GM12878 (cell line): ENCODE measurements around the gene PPP1CA.

Experiments
- CTCF ChIP-seq, 3 experiments: IDR thresholded peaks in 2 of 3; conservative IDR thresholded peaks in 1 of 3; 2 replicates each; pipeline ENCODE4 v1.5.1; 2011; ENCODE audit warnings: low read depth in 3 of 3, low read length in 3 of 3, mild to moderate bottlenecking in 3 of 3, control low read depth in 2 of 3, moderate library complexity in 2 of 3, inconsistent platforms in 1 of 3, mixed read lengths in 1 of 3; ENCODE audit not compliant: control insufficient read depth in 2 of 3, insufficient read depth in 1 of 3; ENCODE audit errors: extremely low read depth in 1 of 3
- HCFC1 ChIP-seq: fragments of 150-350 bp; IDR thresholded peaks from 2 replicates; pipeline ENCODE4 v1.6.1; 2014; ENCODE audit warnings: low read length
- PRDM15 ChIP-seq: fragments of 450-650 bp; formaldehyde crosslinking; IDR thresholded peaks from 2 replicates; pipeline ENCODE4 v1.4.0; 2020; ENCODE audit warnings: mild to moderate bottlenecking, moderate library complexity
- SIN3A ChIP-seq: IDR thresholded peaks from 2 replicates; pipeline ENCODE4 v1.6.1; 2012; ENCODE audit warnings: low read depth, low read length, improper control_type of control experiment
- TCF3 ChIP-seq: IDR thresholded peaks from 2 replicates; pipeline ENCODE4 v1.6.1; 2012; ENCODE audit warnings: low read depth, mild to moderate bottlenecking, low read length, borderline replicate concordance; ENCODE audit not compliant: insufficient read depth

- TF ChIP-seq HCFC1 (no peak), PRDM15 (CRISPR knock-in tag) (no peak), TCF3 (0 out of 2 replicates have a peak, but pooled peaks have one; percentile 9), CTCF (IDR thresholded peaks at IDR 0.05 in 2 of 3, conservative IDR thresholded peaks at IDR 0.05 in 1 of 3; ENCODE audit: control insufficient read depth in 2 of 3, extremely low read depth in 1 of 3, insufficient read depth in 1 of 3, low read depth in 3 of 3, low read length in 3 of 3) (no peak), SIN3A (no peak)
Observed at GRCh38 chr11:67441731-67442351, 40.2 kb upstream of the PPP1CA start.
